HL-60/S4 treated with retinoic acid at 250 ng/mL for 4 days and 3 days (cell line): Measurements from ENCODE around the gene R3HDM2.
"Not testable (repeated sequence)": the region's sequence is repeated elsewhere in the genome, so short reads cannot be mapped to it uniquely, and the experiment has no call there.

Source experiments
- in situ Hi-C: fragments of 300-500 bp; cut with MboI; formaldehyde crosslinking; loops from 2 replicates; pipeline ENCODE4 v1.7.0; 2022; ENCODE audit warnings: low sequenced_read_pairs

The R3HDM2 gene

GRCh38 chr12:57336299-57336698 lies 94.5 kb downstream of the R3HDM2 start:
- in situ Hi-C loops = not testable (repeated sequence)

DNA sequence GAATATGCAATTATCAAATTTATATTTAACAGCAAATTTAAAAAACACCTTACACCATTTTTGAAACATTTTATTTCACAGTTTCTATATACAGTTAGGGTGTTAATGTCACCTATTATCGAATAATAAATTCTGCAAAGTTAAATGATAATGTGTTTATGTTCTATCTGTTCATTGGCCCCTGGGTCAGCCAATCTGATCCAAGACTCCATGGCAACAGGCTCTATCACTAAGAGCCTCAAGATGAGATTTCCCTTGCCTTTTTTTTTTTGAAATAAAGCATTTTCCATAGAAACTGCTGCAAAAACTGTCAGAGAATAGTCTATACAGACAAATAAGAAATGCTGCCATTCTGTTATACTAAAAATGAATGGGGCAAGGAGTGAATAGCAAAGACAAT lies 96.6 kb downstream of the R3HDM2 start:
- in situ Hi-C loops = no loop called here

- in situ Hi-C loops = no loop called here
Measured at GRCh38 chr12:57332646-57333312, 98.1 kb downstream of the R3HDM2 start.

GRCh38 chr12:57330992-57331391 lies 99.9 kb downstream of the R3HDM2 start:
- in situ Hi-C loops = no loop called here

DNA sequence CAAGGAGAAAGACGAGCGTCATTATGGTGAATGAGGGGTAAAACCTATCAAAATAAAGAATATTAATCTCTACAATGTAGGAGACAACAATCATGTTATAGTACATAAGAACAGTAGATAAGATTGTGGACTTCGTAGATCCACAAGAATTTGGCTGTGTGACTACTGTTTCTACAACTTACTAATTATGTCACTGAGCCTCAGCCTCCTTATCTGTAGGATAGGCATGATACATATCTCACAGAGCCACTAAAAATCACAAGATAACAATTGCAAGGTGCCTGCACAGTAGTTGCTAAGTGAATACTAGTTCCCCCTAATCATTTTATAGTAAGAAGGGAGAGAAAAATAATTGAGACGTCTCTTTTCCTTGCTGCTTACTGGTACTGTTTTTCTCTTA lies 101.6 kb downstream of the R3HDM2 start:
- in situ Hi-C loops = no loop called here

DNA sequence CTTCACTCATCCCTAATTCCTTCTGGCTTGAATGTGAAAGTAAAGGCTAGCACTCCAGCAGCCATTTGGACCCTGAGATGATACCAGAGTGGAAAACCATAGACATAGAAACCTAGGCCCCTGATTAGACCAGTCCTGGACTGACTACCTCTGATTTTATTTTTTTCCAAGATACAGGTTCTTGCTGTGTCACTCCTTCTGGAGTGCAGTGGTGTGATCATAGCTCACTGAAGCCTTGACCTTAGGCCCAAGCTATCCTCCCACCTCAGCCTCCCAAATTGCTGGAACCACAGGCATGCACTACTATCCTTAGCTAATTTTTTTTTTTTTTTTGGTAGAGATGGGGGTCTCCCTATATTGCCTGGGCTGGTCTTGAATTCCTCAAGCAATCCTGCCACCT lies 105.4 kb downstream of the R3HDM2 start:
- in situ Hi-C loops = no loop called here

DNA sequence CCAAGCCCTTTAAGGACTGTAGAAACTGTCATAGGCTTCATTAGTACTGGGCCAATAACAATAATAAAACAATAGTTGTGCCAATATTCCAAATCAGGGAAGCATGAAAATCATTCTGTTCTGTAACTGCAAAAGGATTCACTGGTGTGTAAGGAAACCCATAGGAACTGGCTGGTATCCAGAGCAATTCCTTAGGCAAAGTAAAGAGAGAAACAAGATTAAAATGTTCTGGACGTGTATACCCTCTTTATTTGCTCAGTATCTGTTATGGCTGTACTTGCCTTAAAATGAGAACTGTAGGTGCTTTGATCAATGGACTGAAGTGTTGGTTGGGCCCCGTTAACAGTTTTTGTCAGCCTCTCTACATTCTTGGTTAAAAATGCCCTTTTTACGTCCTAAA lies 107.4 kb downstream of the R3HDM2 start:
- in situ Hi-C loops = no loop called here

- in situ Hi-C loops = no loop called here
Measured at GRCh38 chr12:57320639-57321038, 110.2 kb downstream of the R3HDM2 start.

GRCh38 chr12:57319678-57320469 lies 111.0 kb downstream of the R3HDM2 start:
- in situ Hi-C loops = no loop called here

GRCh38 chr12:57315681-57316080 lies 115.2 kb downstream of the R3HDM2 start:
- in situ Hi-C loops = no loop called here

GRCh38 chr12:57312287-57312686 lies 118.6 kb downstream of the R3HDM2 start:
- in situ Hi-C loops = not testable (repeated sequence)

DNA sequence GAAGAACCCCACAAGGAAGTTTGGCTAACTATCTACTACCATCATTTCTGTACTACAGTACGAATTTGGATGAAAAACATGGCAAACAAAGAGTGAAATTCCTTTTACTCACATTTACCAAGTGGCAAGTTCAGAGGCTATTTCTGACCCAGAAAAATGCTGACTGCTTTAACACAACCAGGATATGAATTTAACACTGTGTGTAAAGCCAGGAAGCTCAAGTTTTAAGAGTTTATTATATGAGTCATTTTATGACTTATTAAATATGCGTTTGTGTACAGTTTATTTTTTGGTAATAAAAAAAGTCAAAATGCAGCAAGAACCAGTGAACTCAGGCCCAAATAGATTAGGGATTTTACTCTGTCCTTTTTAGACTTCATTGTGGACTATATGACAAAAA lies 121.4 kb downstream of the R3HDM2 start:
- in situ Hi-C loops = no loop called here

DNA sequence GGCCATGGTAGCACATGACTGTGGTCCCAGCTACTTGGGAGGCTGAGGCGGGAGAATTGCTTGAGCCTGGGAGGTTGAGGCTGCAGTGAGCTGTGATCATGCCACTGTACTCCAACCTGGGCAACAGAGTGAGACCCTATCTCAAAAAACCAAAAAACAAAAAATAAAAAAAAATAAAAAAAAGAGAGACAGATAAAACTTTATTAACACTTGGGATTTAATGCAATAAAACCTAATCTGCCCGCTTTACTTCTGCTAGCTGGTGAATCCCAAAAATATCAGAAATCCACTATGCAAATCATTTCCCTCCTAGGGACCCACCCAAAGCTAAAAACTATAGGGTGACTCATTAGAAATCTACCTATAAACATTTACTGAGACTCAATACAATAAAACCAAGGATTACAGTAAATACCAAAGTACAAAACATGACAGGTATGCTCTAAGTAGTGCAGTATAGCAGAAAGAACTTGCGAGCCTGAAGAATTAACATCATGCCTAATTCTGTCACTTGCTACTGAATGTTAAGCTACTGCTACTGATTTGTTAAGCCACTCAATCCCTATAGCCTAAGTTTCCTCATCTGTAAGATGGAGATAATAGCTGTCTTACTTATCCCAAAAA lies 129.8 kb downstream of the R3HDM2 start:
- in situ Hi-C loops = no loop called here

GRCh38 chr12:57299514-57300016 lies 131.3 kb downstream of the R3HDM2 start:
- in situ Hi-C loops = no loop called here

GRCh38 chr12:57296291-57296690 lies 134.6 kb downstream of the R3HDM2 start:
- in situ Hi-C loops = no loop called here

GRCh38 chr12:57282073-57282472 lies 148.8 kb downstream of the R3HDM2 start:
- in situ Hi-C loops = not testable (repeated sequence)

- in situ Hi-C loops = no loop called here
Measured at GRCh38 chr12:57280211-57281062, 150.4 kb downstream of the R3HDM2 start.

GRCh38 chr12:57278465-57279381 lies 152.1 kb downstream of the R3HDM2 start:
- in situ Hi-C loops = no loop called here

- in situ Hi-C loops = no loop called here
Measured at GRCh38 chr12:57276935-57277563, 153.8 kb downstream of the R3HDM2 start.
